ENCODE measurements around the gene INPP4A.

The INPP4A gene

DNA sequence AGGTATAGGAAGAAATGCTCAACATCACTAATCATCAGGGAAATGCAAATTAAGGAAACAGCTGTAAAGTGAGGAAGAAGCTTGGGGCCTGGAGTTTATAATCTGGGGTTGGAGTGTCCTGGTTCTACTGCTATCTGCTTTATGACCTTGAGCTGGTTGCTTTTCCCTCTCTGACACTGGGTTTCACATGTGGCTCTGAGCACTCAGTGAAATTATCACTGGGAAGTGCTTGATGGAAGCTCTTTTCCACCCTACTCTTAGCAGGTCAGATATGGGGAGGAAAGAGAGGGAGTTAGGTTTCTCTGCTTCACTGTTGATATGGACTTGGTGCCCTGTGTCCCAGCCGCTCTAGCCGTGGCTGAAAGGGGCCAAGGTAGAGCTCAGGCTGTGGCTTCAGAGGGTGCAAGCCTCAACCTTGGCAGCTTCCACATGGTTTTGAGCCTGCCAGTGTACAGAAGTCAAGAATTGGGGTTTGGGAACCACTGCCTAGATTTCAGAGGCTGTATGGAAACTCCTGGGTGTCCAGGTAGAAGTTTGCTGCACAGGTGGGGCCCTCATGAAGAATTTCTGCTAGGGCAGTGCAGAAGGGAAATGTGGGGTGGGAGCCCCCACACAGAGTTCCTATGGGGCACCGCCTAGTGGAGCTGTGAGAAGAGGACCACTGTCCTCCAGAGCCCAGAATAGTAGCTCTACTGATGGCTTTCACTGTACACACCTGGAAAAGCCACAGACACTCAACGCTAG is 52.3 kb downstream of the INPP4A start:
- no peak for DNase-seq (ENCODE audit: low read depth in 2 of 2)

DNA sequence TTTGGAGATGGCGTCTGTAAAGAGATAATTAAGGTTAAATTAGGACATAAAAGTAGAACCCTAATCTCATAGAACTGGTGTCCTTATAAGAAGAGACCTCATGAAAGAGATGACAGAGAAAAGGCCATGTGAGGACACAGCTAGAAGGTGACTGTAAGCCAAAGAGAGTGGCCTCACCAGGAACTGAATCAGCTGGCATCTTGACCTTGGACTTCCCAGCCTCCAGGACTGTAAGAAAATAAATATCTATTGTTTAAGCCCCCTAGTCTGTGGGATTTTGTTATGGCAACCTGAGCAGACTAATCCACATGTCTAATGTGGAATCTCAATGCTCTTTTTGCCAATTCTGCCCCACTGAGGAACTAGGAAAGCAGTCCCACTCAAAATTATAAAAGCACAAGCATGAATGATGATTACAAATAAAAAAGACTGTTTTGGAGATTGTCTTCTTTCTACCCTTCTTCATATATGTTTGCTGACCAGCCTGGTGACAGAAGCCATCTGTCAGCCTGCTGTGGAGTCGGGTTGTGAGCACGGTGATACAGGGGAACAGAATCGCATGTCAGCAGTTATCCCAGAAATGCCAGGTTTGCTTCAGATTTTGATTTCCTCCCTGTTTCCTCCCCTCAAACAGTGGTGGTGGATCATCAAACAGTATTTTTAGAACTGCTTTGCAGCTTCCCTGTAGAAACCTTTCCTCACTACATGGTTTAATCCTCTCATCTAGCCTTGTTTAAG is 54.2 kb downstream of the INPP4A start:
- no peak for DNase-seq (ENCODE audit: low read depth in 2 of 2)

DNA sequence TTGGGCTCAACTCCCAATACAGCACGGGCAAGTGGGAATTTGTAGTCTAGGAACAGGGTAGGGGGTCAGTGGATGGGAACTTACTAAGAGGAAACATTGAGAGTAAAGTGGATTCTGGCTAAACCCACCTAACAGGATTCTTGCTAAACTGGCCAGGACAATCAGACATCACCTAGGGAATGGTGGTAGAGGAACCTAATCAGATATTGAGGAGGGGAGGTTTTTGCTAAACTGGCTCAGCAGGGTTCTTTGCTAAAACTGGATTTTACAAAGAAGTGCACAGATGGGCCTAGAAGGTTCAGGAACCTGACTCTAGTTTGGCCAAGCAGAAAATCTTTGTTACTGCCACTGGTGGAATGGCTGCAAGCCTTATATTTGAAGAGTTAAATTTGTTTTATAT is 55.9 kb downstream of the INPP4A start:
- no peak for DNase-seq (ENCODE audit: low read depth in 2 of 2)

DNA sequence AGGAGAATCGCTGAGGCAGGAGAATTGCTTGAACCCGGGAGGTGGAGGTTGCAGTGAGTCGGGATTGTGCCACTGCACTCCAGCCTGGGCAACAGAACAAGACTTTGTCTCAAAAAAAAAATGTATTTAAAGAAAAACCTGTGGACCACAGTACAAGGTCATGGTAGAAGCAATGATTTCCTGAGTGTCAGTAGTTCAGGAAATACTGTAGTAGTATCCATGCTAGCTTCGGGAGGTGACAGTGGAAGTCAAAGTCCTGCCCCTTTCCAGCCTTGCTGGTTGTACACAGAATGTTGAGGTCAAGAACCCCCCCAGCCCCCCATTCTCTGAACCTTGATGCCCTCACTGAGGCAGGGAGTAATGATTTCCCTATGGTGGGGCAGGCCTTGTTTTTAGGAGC is 56.6 kb downstream of the INPP4A start:
- no peak for DNase-seq (ENCODE audit: low read depth in 2 of 2)

DNA sequence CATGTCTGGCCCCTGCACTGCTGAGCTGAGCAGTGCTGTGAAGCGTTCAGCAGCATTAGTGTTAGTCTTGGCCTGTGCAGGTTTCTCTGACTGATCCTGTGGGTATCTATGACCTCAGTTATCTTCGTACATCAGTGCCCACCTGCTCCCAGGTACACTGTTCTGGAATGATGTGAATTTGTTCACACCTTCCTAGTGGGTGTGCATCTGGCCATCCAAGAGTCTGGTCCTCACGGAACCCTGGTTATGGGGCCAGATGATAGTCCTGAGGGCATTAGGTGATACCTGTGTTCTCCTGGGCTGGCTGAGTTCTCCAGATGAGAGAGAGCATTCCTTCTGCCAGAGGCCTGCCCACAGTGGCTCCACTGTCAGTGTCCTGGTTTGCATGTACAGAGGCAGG is 57.2 kb downstream of the INPP4A start:
- DNase-seq (ENCODE audit: low read depth in 2 of 2) = no peak

DNA sequence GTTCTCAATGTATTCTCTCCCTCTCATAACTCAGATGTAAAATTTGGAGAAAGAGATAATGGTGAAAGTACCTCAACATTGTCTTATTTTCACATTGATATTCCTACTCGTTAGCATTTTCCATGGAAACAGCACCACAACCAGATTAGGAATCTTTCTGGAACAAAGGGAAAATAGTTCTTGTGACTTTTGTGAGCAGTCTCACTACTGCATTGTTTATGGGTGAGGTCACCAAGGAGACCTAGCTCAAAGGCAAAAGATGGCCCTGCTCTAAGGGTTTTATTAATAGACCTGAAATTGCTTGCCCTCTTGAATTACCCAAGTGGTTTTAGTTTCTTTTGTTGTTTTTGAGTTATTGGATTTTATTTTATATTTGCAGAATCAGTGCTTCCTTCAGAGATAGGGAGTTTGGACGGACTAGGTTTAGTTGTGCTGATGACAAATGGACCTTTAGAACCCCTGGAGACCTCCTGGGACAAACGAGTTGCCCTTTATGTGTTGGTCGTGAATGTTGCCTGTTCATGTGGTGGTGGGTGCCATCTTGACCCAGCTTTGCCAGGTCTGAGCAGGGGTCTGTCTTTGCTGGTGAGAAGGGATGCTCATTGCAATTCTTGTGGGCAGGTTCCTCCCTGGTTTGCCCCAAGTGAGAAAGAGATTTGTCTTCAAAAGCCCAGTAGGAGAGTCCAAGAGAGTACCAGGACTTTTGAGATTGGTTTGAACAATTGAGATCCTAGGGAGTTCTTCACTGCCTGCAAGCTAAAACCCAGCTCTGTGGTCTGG is 58.1 kb downstream of the INPP4A start:
- no peak for DNase-seq (ENCODE audit: low read depth in 2 of 2)

DNA sequence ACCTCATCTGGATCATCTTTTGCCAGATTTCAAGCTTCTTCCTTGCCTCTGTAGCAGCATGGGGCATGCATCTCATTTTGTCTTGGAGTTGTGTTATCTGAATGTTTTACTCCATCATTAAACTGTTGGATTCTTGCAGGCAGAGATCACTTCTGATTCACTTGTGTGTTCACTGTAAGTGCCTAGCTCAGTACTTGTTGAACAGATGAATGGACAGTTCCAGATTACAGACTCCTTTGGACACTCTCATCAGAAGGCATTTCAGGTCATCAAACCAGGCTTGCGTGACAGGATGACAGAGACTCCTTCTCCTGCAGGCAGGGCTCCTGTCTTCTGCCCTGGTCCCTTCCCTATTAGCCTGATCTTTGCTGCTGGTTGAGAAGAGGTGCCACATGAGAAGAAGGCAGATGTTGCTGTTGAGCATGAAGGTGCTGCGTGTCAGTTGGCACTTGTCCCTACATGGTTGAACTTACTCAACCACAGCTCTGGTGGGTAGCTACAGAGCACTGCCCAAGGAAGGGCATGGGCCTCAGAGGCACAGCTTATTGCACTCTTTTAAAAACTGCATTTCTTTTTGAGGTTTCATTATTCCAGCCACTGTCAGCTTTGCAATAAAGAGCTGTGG is 58.9 kb downstream of the INPP4A start:
- DNase-seq (ENCODE audit: low read depth in 2 of 2) = no peak

DNA sequence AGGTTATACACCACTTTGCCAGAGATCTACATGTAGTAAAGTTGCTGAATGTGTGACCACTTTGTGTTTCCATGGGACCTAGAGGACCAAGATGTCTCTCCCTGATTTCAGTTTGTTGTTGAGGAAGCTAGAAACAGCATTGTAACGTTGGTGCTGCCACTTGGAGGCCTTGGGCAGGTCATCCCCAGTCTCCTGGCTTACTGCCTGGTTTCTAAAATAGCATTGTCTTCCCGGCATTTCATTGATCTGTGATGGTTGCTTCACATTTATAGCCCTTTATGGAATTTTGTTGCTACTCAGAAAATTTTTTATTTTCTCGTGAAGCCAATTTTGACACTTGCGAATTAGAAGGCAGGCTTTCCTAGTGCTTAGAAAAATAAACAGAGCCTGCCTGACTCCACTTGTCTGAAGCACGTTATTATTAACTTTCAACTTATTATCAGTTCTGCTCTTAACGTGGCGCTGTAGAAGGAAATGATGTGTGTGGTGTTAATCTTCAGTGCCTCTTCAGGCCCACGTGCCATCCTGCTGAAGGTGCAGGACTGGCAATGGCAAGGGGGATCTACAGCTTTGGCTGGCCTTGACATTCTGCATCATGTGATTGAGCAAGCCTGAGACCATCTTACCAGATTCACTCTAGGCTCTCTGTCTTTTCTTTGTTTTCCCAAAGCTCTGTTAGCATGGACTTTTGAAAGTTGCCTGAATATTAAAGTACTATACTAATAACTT is 59.9 kb downstream of the INPP4A start:
- no peak for DNase-seq (ENCODE audit: low read depth in 2 of 2)

DNA sequence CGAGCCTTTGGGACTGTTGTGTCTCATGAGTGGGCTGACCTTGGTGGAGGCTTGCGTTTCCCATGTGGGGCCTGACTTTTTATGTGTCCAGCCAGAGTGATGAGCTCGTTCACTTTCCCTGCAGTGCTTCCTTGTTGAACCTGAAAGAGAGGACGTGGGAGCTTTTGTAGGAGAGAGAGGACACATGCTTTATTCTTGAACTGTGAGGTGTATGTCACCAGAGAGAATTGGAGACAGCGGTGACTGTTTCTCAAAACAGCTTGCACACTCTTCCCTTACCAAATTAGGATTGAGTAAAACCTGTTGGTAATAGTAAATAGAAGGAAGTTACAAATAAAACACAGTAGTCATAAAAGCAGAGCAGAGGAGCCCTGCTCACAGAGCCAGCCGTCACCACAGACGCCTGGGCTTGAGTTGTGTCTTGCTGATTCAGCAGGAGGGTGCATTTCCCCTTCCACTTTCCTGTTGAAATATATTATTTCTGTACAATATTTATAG is 60.7 kb downstream of the INPP4A start:
- no peak for DNase-seq (ENCODE audit: low read depth in 2 of 2)

DNA sequence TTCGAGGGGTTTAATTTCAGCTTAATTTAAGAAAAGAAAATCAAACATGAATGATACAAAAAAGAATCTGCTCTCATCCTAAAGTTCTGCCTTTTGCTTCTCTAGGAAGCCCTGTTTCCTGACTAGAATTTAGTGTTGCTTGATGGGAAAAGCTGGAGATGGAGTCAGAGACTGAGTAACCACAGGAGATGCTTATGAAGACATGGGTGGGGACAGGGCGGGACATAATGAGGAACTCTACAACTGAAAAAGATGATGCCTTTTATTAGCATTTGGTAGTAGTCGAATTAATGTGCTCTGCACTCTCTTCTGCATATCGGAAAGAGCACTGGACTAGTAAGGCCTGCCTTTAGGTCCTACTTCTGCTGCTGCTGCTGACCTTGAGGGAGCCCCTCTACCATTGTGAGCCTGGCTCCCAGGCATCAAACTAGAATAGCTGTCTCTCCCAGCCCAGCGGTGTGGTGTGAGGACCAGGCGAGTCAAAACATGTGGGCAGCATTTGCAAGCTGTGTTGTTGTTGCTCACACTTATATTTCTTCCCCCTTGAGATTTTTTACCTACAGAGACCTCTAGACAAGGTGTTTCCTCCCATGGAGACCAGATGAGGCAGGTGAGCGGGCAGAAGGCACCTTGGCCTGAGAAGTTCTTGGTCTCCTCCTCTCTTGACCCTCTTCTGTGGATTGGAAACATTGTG is 61.5 kb downstream of the INPP4A start:
- no peak for DNase-seq (ENCODE audit: low read depth in 2 of 2)

DNA sequence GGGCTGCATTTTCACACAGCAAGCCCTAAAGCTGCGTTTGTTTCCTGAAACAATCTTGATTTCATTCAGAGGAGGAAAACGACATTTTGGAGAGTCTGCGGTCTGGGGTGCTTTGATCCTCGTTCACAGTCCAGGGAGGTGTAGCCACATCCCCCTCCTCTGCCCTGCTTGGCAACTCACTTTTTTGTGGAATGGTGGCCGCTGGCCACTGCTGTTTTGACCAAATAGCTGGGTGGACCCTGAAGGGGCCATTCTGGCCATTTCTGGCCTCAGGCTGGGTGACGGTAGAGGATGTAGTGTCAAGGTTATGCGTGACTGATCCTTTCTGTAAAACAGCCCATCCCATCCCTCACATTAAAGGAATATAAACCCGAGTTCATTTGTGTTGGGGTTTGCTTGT is 62.2 kb downstream of the INPP4A start:
- no peak for DNase-seq (ENCODE audit: low read depth in 2 of 2)

DNA sequence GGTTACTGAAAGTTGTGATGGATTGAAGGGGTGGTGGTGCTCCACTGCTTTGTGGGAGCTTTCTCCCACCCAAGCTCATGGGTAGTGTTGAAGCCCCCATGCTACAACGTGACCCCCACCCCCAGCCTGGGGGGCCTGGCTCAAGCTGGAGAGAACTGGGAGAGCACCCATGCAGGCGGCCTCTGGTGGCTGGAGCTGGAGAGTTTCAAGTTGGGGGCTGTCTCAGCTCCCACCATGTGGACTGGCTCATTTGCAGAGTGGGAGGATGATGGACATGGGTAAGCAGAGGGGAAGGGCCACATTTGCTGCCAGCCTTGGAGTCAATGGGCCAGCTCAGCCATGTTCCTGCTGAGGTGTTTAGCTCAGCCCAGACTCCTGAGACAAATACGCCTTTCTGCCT is 62.8 kb downstream of the INPP4A start:
- no peak for DNase-seq (ENCODE audit: low read depth in 2 of 2)

DNA sequence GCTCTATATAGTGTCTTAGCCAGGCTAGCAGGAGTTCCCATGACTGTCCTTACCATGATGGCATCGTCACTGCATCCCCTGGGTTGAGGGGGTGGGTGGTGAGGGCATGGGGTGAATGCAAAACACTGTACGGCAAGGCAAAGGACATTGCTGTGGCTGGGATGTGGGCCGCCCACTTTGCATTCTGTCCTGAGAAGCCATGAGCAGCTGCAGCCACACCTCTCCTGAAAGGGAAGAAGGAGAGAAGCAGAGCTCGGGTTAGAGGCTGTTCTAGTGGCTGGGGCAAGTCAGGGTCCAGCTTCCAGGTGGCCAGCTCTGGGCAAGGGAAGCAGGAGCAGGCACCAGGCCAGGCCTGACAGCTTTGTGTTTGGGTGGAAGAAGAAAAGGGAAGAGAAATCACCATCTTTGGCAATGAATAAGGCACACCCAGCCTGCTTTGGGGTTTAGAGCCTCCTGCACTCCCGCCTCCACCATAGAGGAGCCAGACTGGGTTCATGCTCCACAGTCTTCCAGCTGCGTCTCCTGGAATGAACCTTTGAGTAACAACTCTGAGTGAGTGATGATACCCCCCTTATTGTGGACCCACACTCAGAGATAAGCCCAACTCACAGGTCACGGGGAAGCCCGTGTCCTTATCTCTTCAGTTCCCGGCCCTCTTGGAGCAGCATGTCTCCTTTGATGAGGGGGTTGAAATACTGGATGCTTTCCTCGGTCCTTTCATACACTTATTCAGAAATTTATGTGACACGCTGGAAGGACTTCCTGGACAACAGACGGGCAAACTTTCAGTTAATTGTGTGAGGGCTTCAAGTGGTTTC is 63.4 kb downstream of the INPP4A start:
- no peak for DNase-seq (ENCODE audit: low read depth in 2 of 2)

DNA sequence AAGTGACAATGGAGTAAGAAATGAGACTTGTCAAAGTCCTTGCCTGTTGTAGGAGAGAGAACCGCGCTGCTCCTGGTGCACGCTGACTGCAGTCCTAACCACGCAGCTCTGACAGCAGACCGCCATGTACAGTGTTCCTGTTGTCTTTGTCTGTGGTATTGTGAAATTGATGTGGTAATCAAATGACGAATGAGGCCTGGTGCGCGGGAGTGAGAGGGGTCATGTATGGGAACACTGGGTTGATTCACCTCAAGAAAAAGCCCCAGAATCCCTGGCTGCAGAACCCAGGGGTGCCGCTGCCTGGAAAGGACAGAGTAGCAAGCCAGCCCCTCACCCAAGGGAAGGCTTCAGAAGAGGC is 64.0 kb downstream of the INPP4A start:
- DNase-seq (ENCODE audit: low read depth in 2 of 2) = peak; percentile 54 to 69

DNA sequence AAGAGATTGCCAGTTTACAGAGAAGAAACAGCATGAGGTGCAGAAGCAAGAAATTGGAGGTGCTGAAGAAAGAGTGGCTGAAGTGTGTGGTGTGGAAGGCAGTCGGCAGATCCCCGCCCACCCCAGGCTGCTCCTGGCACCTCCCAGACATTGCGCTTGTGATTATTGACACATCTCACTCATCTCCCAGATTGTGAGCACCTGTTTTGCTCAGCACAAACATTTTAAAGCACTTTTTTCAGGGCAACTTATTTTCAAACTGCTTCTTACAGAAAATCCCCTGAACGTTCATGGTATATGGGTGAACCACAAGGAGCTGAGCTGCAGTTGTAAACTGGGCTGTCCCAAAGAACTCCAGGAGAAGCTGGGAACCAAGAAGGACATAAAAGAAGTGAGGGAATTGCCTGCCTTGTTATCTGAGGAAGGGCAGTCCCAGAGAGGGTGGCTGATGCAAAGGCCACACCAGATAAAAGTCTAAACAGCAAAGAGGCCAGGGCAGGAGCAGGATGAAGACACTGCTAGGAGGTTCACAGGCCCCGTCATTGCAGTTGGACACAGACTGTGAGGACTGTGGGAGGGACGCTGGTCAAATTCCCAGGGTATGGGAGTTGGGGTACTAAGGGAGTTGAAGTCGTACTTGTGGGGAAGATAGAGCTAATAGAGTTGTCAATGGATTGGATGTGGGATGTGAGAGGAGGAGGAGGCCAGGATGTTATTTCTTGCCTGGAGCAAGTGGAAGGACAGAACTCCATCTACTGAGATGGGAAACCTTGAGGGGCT is 65.1 kb downstream of the INPP4A start:
- DNase-seq (ENCODE audit: low read depth in 2 of 2) = no peak

DNA sequence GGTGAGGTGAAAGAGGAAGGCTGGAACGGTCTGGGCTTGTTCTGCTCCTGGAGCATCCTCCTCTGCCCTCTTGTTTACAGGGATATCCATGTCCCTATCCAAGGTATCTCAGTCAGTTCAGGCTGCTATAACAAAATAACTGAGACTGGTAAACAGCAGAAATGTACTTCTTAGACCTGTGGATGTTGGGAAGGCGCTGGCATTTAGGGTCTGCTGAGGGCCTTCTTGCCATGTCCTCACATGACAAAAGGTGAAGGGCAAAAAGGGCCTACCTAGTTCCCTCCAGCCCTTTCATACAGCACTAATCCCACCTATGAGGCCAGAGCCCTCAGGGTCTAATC is 65.6 kb downstream of the INPP4A start:
- DNase-seq (ENCODE audit: low read depth in 2 of 2) = no peak

DNA sequence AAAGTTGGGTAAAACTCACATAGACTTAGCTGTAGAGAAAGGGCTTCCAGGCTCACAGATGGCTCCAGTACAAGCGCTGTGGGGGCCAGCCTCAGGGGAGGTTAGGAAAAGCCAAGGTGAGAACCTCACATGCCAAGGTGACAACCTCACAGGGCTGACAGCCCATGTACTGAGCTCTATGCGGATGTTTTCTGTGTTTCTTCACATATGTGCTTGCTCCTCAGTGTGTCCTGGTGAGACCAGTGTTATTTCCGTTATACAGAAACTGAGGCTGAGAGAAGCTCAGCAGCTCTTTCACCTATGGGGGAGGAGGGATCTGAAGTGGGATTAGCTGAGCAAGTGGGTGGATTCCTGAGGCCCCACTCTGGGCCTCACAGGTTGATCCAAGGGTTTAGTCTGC is 67.3 kb downstream of the INPP4A start:
- no peak for DNase-seq (ENCODE audit: low read depth in 2 of 2)

DNA sequence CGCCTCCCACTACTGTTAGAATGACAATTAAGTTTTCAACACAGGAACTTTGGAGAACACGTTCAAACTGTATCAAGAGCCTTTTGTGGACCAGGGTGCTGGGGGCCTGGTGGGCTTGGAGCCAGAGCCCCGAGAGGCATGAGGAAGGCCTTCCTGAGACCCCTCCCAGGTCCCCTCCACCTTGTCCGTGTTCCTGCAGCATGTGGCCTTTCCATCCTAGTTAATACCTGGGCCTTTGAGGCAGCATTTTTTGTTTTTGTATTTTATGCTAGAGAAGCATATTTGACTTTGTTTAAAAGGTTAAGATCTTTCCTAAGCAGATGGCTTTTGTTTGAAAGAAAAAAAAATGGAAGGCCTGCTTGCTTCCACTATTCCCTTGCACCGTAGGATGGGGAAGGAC is 68.0 kb downstream of the INPP4A start:
- DNase-seq (ENCODE audit: low read depth in 2 of 2) = no peak

DNA sequence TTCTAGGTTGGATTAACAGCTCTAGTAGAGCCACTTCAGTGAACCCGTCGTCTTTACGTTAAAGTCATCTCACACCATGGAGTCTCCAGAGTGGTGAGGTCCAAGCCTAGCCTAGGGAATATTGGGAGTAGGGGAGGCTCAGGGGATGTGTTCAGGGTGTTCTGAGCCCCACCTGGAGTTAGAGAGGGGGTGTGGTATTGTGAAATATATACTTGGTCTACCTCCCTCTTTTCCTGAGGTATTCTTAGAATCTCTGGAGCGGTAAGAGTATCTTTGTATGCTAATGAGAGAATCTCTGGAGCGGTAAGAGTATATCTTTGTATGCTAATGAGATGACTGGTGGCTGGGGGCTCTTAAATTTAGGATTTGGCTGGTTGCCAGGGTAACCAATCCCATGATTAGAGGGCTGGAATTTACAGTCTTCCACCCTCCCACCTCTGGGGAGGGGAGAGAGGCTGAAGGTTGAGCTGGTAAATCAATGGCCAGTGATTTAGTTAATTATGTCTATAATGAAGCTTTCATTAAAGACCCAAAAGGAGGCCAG is 69.5 kb downstream of the INPP4A start:
- no peak for DNase-seq (ENCODE audit: low read depth in 2 of 2)
